ENCODE measurements around the gene PHACTR2.
"Not testable (repeated sequence)": the region's sequence is repeated elsewhere in the genome, so short reads cannot be mapped to it uniquely, and the experiment has no call there.

PHACTR2 gene

GRCh38 chr6:143843677-143843999 lies 165.9 kb downstream of the PHACTR2 start:
- ATAC-seq (replicated peaks) (no peak), DNase-seq (no peak)
- H3K4me3 Mint-ChIP-seq, result peak overlapping the region; percentile 91 to 96
- H3K27me3 Mint-ChIP-seq, result peaks cover 0 to 5% of the 10 kb centered on the region in 2 donors
- H3K4me1 Mint-ChIP-seq (ENCODE audit: low read depth in 2 of 2), result peaks cover 17 to 18% of the 10 kb centered on the region in 2 donors
- H3K9me3 Mint-ChIP-seq, result no peaks in the 10 kb centered on the region
- peaks cover 48% of the 10 kb centered on the region for H3K36me3 Mint-ChIP-seq (ENCODE audit: insufficient read depth)
- peak overlapping the region; percentile 99 for H3K27ac Mint-ChIP-seq

DNA sequence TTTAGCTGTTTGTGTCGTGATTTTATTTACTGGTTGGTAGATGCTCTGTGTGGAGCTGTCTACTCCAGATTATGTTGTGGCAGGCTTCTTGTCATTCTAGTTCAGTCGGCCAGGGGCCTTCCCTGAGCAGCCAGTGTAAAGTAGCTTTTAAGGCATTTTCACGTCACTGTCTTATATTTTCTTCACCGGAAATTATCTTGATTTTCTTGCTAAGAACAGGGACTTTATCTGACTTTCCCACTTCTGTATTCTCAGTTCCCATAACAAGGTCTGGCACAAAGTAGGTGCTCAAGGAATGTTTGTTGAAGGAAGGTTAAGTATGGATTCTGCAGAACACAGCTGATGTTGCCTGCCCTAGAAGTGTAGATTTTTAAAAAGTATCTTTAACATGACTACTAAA lies 166.2 kb downstream of the PHACTR2 start:
- Mint-ChIP-seq H3K27ac (peak overlapping the region; percentile 99), H3K9me3 (no peaks in the 10 kb centered on the region), H3K27me3 (peaks cover 0 to 5% of the 10 kb centered on the region in 2 donors), H3K4me3 (peak overlapping the region; percentile 91 to 96), H3K36me3 (ENCODE audit: insufficient read depth) (peaks cover 52% of the 10 kb centered on the region), H3K4me1 (ENCODE audit: low read depth in 2 of 2) (peaks cover 17 to 19% of the 10 kb centered on the region in 2 donors)
- DNase-seq (peak in 1 of 3 experiments; percentile 8), ATAC-seq (replicated peaks) (no peak)

GRCh38 chr6:143845033-143845432 lies 167.3 kb downstream of the PHACTR2 start:
- no peaks in the 10 kb centered on the region for H3K9me3 Mint-ChIP-seq
- DNase-seq (no peak), ATAC-seq (replicated peaks) (no peak)
- peaks cover 17 to 24% of the 10 kb centered on the region in 2 donors for H3K4me1 Mint-ChIP-seq (ENCODE audit: low read depth in 2 of 2)
- H3K27me3 Mint-ChIP-seq, result no peaks in the 10 kb centered on the region
- H3K27ac Mint-ChIP-seq, result no peak overlapping the region
- H3K4me3 Mint-ChIP-seq, result no peak overlapping the region
- H3K36me3 Mint-ChIP-seq (ENCODE audit: insufficient read depth), result peaks cover 61% of the 10 kb centered on the region

- H3K27me3 Mint-ChIP-seq; ATAC-seq (replicated peaks); H3K9me3 Mint-ChIP-seq; DNase-seq; H3K4me3 Mint-ChIP-seq; H3K27ac Mint-ChIP-seq: not testable (repeated sequence)
- Mint-ChIP-seq H3K4me1 (ENCODE audit: low read depth in 2 of 2) (peaks cover 17 to 33% of the 10 kb centered on the region in 2 donors), H3K36me3 (ENCODE audit: insufficient read depth) (peaks cover 80% of the 10 kb centered on the region)
Observed at GRCh38 chr6:143851706-143852105, 173.9 kb downstream of the PHACTR2 start.

DNA sequence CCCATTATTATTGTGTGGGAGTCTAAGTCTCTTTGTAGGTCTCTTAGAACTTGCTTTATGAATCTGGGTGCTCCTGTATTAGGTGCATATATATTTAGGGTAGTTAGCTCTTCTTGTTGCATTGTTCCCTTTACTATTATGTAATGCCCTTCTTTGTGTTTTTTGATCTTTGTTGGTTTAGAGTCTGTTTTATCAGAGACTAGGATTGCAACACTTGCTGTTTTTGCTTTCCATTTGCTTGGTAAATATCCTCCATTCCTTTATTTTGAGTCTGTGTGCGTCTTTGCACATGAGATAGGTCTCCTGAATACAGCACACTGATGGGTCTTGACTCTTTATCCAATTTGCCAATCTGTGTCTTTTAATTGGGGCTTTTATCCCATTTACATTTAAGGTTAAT lies 177.3 kb downstream of the PHACTR2 start:
- ATAC-seq (replicated peaks); H3K9me3 Mint-ChIP-seq; H3K4me3 Mint-ChIP-seq; H3K27me3 Mint-ChIP-seq; DNase-seq; H3K27ac Mint-ChIP-seq: not testable (repeated sequence)
- Mint-ChIP-seq H3K36me3 (ENCODE audit: insufficient read depth) (peaks cover 83% of the 10 kb centered on the region), H3K4me1 (ENCODE audit: low read depth in 2 of 2) (peaks cover 9 to 33% of the 10 kb centered on the region in 2 donors)

- H3K4me1 Mint-ChIP-seq (ENCODE audit: low read depth in 2 of 2), result peaks cover 9 to 27% of the 10 kb centered on the region in 2 donors
- H3K4me3 Mint-ChIP-seq, result not testable (repeated sequence)
Observed at GRCh38 chr6:143856762-143857161, 179.0 kb downstream of the PHACTR2 start.

DNA sequence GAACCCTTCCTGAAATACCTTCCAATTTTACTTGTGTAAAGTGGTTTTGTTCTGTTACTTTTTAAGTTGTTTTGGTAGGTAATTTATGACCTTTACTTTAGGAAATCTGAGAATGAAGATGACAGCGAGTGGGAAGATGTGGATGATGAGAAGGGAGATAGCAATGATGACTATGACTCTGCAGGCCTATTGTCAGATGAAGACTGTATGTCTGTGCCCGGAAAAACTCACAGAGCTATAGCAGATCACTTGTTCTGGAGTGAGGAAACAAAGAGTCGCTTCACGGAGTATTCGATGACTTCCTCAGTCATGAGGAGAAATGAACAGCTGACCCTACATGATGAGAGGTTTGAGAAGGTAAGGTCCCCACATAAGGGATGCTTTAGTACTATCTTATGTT lies 179.9 kb downstream of the PHACTR2 start:
- no peak for DNase-seq
- Mint-ChIP-seq H3K9me3 (no peaks in the 10 kb centered on the region), H3K27me3 (no peaks in the 10 kb centered on the region), H3K27ac (peak overlapping the region in 1 of 2 donors; percentile 3), H3K4me1 (ENCODE audit: low read depth in 2 of 2) (peaks cover 7 to 21% of the 10 kb centered on the region in 2 donors), H3K36me3 (ENCODE audit: insufficient read depth) (peaks cover 86% of the 10 kb centered on the region), H3K4me3 (no peak overlapping the region)
- no peak for ATAC-seq (replicated peaks)

More at GRCh38 chr6:143856762-143857161, 179.0 kb downstream of the PHACTR2 start:
- not testable (repeated sequence) for H3K27ac Mint-ChIP-seq; ATAC-seq (replicated peaks); H3K27me3 Mint-ChIP-seq; DNase-seq; H3K9me3 Mint-ChIP-seq
- H3K36me3 Mint-ChIP-seq (ENCODE audit: insufficient read depth), result peaks cover 85% of the 10 kb centered on the region

GRCh38 chr6:143859891-143860660 lies 182.3 kb downstream of the PHACTR2 start:
- peaks cover 87% of the 10 kb centered on the region for H3K36me3 Mint-ChIP-seq (ENCODE audit: insufficient read depth)
- H3K4me3 Mint-ChIP-seq, result no peak overlapping the region
- H3K27ac Mint-ChIP-seq, result no peak overlapping the region
- DNase-seq (no peak), ATAC-seq (replicated peaks) (no peak)
- no peaks in the 10 kb centered on the region for H3K9me3 Mint-ChIP-seq
- peaks cover 4% of the 10 kb centered on the region in 2 donors for H3K4me1 Mint-ChIP-seq (ENCODE audit: low read depth in 2 of 2)
- no peaks in the 10 kb centered on the region for H3K27me3 Mint-ChIP-seq

DNA sequence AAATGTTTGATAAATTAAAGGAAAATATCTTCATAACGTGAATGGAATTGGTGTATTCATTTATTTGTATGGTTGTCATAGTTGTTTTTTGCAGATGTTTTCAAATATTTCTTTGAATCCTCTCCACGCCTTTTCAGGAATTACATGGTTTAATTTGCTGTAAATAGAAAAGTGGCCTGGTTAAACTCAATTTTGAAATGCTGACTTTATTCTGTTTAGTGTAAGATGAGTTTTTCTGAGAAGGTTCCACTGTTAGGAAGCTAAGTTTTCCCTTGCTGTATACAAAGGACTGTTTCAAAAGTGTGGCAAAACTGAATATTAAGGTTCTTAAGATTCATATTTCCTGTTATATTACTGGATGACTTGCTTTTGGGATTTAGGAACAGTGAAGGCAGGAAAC lies 186.0 kb downstream of the PHACTR2 start:
- ATAC-seq (replicated peaks), result no peak
- Mint-ChIP-seq H3K27me3 (no peaks in the 10 kb centered on the region), H3K4me3 (no peak overlapping the region), H3K36me3 (ENCODE audit: insufficient read depth) (peaks cover 53% of the 10 kb centered on the region), H3K9me3 (no peaks in the 10 kb centered on the region), H3K4me1 (ENCODE audit: low read depth in 2 of 2) (no peaks in the 10 kb centered on the region), H3K27ac (no peak overlapping the region)
- no peak for DNase-seq

DNA sequence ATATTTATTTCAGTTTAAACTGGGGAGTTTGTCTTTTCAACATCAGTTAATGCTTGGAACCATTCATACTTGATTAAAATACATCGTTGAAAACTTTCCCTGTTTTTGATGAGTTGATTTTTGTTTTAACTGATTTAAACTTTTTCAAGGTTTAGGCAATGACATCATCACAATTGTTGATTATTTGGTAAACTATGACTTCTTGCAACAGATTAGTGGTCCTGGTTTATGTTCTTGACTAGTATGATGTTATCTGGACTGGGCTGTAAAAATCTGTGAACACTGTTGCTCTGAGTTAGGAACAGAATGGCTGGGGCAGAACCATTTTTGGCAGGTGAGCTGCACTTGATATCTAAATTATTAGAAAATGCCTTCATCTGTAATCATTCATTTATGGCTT lies 186.5 kb downstream of the PHACTR2 start, which contains the start of gene ZC2HC1B:
Gene ZC2HC1B (plus strand): TSS at position 241 of the 400 bp plus-strand sequence. CDS start 66 bp downstream, at position 307.
- H3K4me3 Mint-ChIP-seq, result no peak within 1 kb of the TSS
- H3K27ac Mint-ChIP-seq, result no peak within 1 kb of the TSS
- H3K4me1 Mint-ChIP-seq (ENCODE audit: low read depth in 2 of 2), result no peaks in the 10 kb centered on the region
- no peak for ATAC-seq (replicated peaks)
- no peaks in the 10 kb centered on the region for H3K9me3 Mint-ChIP-seq
- DNase-seq, result no peak
- peaks cover 49% of the 10 kb centered on the region for H3K36me3 Mint-ChIP-seq (ENCODE audit: insufficient read depth)
- H3K27me3 Mint-ChIP-seq, result no peaks in the 10 kb centered on the region

DNA sequence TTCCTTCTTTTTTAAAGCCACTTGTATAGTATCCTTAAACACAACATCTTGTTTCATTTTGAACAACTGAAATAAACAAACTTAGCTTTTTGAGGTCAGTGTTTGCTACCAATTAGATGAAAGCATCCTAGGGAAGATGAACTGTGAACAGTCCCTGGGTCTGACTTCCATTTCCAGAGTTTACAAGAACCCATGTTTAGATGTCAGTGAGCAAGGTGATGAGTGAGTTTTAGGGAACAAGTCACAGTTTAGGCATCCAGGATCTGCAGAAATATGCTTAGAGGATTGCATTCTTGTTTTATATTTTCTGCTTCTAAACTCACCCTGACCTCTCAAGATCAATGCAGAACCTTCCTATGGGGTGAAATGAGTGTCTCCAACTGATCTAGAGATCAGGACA lies 189.5 kb downstream of the PHACTR2 start:
- Mint-ChIP-seq H3K4me3 (no peak overlapping the region), H3K4me1 (ENCODE audit: low read depth in 2 of 2) (peaks cover 0 to 4% of the 10 kb centered on the region in 2 donors), H3K27ac (no peak overlapping the region), H3K36me3 (ENCODE audit: insufficient read depth) (peaks cover 19% of the 10 kb centered on the region), H3K27me3 (no peaks in the 10 kb centered on the region), H3K9me3 (no peaks in the 10 kb centered on the region)
- ATAC-seq (replicated peaks) (no peak), DNase-seq (no peak)

- DNase-seq; H3K36me3 Mint-ChIP-seq (ENCODE audit: insufficient read depth); H3K27me3 Mint-ChIP-seq; ATAC-seq (replicated peaks); H3K27ac Mint-ChIP-seq; H3K4me3 Mint-ChIP-seq; H3K9me3 Mint-ChIP-seq; H3K4me1 Mint-ChIP-seq (ENCODE audit: low read depth in 2 of 2): not testable (repeated sequence)
Observed at GRCh38 chr6:143868808-143869207, 191.0 kb downstream of the PHACTR2 start.

DNA sequence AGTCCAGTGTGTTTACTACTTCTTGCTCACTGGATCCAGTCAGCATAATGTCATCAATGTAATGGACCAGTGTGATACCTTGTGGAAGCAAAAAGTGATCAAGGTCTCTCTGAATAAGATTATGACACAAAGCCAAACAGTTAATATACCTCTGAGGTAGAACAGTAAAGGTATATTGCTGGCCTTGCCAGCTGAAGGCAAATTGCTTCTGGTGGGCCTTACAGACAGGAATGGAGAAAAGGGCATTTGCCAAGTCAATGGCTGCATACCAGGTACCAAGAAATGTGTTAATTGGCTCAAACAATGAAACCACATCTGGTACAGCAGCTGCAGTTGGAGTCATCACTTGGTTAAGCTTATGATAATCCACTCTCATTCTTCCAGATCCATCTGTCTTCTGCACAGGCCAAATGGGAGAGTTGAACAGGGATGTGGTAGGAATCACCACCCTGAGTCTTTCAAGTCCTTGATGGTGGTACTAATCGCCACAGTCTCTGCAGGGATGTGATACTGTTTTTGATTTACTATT lies 193.5 kb downstream of the PHACTR2 start:
- not testable (repeated sequence) for H3K4me3 Mint-ChIP-seq; H3K36me3 Mint-ChIP-seq (ENCODE audit: insufficient read depth); ATAC-seq (replicated peaks); H3K27ac Mint-ChIP-seq; H3K27me3 Mint-ChIP-seq; H3K9me3 Mint-ChIP-seq; H3K4me1 Mint-ChIP-seq (ENCODE audit: low read depth in 2 of 2); DNase-seq

DNA sequence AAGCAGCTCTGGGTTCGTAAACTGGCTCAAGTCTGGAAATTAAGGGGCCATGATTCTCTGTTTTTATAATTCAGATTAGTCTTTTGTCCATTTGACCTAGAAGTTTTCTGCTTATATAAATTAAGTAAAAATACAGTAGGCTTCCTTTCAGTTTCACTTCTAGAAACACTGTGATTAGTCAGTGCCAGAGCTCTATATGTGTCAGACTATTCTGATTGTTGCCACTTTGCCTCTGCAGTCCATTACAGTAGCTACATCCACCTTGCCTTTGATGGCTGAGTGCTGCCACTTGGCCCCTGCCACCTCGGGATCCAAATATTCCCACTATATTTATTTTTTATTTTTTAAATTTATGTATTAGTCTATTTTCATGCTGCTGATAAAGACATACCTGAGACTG lies 194.4 kb downstream of the PHACTR2 start:
- Mint-ChIP-seq H3K27me3 (no peaks in the 10 kb centered on the region), H3K36me3 (ENCODE audit: insufficient read depth) (no peaks in the 10 kb centered on the region), H3K27ac (no peak overlapping the region), H3K9me3 (no peaks in the 10 kb centered on the region), H3K4me3 (no peak overlapping the region), H3K4me1 (ENCODE audit: low read depth in 2 of 2) (peaks cover 8 to 9% of the 10 kb centered on the region in 2 donors)
- DNase-seq (no peak), ATAC-seq (replicated peaks) (peak; percentile 73)
